HG03060 (cell line): Measurements from ENCODE around the gene PCDHGB4.
A peak's percentile ranks its signal among the peaks of the same experiment; 100 is the strongest.
"Not testable (repeated sequence)": the region's sequence is repeated elsewhere in the genome, so short reads cannot be mapped to it uniquely, and the experiment has no call there.

ENCODE experiments used
- ATAC-seq: cut with Tn5 transposase; IDR thresholded peaks from one replicate; pipeline ENCODE4 v1.9.1; 2021; ENCODE audit warnings: low read depth, moderate number of reproducible peaks; ENCODE audit not compliant: unreplicated experiment

PCDHGB4 gene

DNA sequence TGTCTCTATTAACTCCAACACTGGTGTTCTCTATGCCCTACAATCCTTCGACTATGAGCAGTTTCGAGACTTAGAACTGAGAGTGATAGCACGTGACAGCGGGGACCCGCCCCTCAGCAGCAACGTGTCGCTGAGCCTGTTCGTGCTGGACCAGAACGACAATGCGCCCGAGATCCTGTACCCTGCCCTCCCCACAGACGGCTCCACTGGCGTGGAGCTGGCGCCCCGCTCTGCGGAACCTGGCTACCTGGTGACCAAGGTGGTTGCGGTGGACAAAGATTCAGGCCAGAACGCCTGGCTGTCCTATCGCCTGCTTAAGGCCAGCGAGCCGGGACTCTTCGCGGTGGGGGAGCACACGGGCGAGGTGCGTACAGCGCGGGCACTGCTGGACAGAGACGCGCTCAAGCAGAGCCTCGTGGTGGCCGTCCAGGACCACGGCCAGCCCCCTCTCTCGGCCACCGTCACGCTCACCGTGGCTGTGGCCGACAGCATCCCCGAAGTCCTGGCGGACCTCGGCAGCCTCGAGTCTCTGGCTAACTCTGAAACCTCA, 35.3 kb downstream of the PCDHGB4 start:
- ATAC-seq = no peak

DNA sequence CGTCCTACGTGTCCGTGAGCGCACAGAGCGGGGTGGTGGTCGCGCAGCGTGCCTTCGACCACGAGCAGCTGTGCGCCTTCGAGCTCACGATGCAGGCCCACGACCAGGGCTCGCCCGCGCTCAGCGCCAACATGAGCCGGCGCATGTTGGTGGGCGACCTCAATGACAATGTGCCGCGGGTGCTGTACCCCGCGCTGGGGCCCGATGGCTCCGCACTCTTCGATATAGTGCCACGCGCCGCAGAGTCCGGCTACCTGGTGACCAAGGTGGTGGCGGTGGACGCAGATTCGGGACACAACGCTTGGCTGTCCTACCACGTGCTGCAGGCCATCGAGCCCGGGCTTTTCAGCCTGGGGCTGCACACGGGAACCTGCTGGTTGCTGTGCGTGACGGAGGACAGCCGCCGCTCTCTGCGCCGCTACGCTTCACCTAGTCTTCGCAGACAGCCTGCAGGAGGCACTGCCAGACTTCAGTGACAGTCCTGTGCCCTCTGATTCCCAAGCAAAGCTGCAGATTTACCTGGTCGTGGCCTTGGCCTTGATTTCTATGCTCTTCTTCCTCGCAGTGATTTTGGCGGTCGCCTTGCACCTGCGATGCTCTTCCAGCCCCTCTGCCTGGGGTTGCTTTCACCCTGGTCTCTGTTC, 40.4 kb downstream of the PCDHGB4 start:
- ATAC-seq = no peak

DNA sequence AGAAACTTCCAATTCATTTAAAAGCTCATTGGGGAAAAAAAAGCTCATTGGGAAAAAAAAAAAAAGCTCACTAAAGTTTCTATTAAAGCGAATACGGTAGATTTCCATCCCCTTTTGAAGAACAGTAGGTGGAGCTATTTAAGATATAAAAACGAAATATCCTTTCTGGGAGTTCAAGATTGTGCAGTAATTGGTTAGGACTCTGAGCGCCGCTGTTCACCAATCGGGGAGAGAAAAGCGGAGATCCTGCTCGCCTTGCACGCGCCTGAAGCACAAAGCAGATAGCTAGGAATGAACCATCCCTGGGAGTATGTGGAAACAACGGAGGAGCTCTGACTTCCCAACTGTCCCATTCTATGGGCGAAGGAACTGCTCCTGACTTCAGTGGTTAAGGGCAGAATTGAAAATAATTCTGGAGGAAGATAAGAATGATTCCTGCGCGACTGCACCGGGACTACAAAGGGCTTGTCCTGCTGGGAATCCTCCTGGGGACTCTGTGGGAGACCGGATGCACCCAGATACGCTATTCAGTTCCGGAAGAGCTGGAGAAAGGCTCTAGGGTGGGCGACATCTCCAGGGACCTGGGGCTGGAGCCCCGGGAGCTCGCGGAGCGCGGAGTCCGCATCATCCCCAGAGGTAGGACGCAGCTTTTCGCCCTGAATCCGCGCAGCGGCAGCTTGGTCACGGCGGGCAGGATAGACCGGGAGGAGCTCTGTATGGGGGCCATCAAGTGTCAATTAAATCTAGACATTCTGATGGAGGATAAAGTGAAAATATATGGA, 43.0 kb downstream of the PCDHGB4 start, which contains the start of gene PCDHGA12:
Gene PCDHGA12, plus strand, starts transcription at position 176 of the 782 bp plus-strand sequence. Its CDS starts 253 bp downstream, at position 429.
- peak; percentile 85 for ATAC-seq

DNA sequence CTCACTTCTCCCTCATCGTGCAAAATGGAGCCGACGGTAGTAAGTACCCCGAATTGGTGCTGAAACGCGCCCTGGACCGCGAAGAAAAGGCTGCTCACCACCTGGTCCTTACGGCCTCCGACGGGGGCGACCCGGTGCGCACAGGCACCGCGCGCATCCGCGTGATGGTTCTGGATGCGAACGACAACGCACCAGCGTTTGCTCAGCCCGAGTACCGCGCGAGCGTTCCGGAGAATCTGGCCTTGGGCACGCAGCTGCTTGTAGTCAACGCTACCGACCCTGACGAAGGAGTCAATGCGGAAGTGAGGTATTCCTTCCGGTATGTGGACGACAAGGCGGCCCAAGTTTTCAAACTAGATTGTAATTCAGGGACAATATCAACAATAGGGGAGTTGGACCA, 43.8 kb downstream of the PCDHGB4 start:
- ATAC-seq = no peak

DNA sequence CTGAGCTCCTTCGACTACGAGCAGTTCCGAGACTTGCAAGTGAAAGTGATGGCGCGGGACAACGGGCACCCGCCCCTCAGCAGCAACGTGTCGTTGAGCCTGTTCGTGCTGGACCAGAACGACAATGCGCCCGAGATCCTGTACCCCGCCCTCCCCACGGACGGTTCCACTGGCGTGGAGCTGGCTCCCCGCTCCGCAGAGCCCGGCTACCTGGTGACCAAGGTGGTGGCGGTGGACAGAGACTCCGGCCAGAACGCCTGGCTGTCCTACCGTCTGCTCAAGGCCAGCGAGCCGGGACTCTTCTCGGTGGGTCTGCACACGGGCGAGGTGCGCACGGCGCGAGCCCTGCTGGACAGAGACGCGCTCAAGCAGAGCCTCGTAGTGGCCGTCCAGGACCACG, 44.8 kb downstream of the PCDHGB4 start:
- not testable (repeated sequence) for ATAC-seq

DNA sequence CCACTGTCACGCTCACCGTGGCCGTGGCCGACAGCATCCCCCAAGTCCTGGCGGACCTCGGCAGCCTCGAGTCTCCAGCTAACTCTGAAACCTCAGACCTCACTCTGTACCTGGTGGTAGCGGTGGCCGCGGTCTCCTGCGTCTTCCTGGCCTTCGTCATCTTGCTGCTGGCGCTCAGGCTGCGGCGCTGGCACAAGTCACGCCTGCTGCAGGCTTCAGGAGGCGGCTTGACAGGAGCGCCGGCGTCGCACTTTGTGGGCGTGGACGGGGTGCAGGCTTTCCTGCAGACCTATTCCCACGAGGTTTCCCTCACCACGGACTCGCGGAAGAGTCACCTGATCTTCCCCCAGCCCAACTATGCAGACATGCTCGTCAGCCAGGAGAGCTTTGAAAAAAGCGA, 45.2 kb downstream of the PCDHGB4 start:
- not testable (repeated sequence) for ATAC-seq

DNA sequence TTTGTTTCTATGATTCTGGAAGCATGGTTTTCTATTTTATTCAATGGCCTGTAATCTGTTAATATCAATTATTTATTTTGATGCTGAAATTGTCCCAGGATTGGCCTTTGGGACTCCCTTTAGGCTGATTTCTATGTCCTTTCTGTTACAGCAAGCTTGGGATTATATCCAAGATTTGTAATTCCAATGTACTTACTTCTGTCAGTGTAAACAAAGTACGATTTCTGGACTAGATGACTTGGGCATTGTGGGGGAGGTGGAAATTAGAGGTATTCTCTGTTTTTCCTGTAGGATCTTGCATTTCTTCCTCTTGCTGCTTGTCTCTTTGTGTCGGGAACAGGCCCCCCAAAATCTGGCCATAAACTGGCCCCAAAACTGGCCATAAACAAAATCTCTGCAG, 46.5 kb downstream of the PCDHGB4 start:
- no peak for ATAC-seq

DNA sequence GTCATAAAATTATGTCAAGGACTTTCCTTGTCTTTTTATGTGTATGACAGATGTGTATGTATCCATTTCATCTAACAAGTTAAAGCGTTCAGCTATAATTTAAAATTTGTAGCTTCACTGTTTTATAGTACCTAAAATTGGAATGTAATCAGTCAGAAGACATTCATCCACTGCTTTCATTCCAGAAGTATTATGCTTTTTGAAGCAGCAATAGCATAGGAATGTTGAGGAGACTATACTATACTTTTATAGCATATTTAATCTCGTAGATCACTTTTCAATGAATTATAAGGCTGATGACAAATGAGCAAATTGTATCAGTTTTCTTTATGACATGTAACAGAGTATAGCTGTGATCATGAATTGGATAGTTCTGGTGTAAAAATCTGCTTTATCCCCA, 49.7 kb downstream of the PCDHGB4 start:
- no peak for ATAC-seq

DNA sequence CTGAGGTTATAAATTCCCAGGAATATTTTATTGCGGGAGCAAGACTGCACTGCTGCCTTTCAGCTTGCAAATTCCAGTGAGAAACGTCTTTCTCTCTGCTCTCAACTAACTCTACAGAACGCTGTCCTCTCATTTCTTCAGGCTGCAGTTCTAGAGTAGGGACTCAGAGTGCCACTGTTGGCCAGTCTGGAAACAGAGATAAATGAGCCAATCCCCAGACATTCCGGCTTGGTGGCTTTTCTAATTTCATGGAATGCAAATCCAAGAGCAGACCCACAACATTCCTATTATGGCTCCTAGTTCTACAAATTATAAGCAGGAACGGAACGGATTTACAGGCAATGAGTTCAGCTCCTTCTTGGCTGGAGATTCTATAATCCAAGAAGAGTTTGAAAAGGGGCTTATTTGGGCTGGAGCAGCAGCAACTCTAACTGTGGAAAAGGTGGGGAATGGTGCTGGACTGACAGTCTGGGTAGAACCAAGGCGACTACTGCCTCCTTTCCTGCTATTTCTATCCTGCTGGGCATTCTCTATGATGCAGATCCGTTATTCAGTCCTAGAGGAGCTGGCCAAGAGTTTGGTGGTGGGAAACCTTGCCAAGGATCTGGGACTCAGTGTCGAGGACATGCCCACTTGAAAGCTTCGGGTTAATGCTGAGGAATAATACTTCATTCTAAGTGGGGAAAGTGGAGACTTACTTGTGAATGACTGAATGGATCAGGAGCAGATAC, 52.1 kb downstream of the PCDHGB4 start:
- ATAC-seq = no peak
